Cardiac fibroblast (primary cell): Measurements from ENCODE around the gene TTLL5.

ENCODE experiments used
- DNase-seq, 2 donors: peaks; one replicate each; pipeline versions ENCODE4 v3.0.0 to v3.0.0-alpha.2; 2010; ENCODE audit warnings: low read depth in 2 of 2
- H3K4me3 ChIP-seq, 2 donors: replicated peaks in 1 of 2; 1 replicate in 1 of 2; 2 replicates in 1 of 2; pipeline ENCODE4 v1.5.1; 2011; ENCODE audit warnings: low read depth in 2 of 2, low read length in 2 of 2, mild to moderate bottlenecking in 2 of 2, moderate library complexity in 1 of 2
- CTCF ChIP-seq: IDR thresholded peaks from one replicate; pipeline ENCODE4 v1.5.1; 2011; ENCODE audit warnings: low read depth, mild to moderate bottlenecking, low read length, inconsistent platforms

Gene TTLL5

GRCh38 chr14:75697386-75697785 lies 36.3 kb downstream of the TTLL5 start:
- TF ChIP-seq CTCF: no peak
- DNase-seq: no peak
- H3K4me3 ChIP-seq: no peak overlapping the region

- H3K4me3 ChIP-seq: no peak overlapping the region
- DNase-seq: no peak
- no peak for TF ChIP-seq CTCF
Measured at GRCh38 chr14:75697918-75698317, 36.9 kb downstream of the TTLL5 start.

- no peak for DNase-seq
- H3K4me3 ChIP-seq: no peak overlapping the region
- no peak for TF ChIP-seq CTCF
Measured at GRCh38 chr14:75699331-75699730, 38.3 kb downstream of the TTLL5 start.

- TF ChIP-seq CTCF: no peak
- no peak for DNase-seq
- H3K4me3 ChIP-seq: no peak overlapping the region
Measured at GRCh38 chr14:75700295-75700694, 39.2 kb downstream of the TTLL5 start.

- DNase-seq: no peak
- H3K4me3 ChIP-seq: no peak overlapping the region
- TF ChIP-seq CTCF: no peak
Measured at GRCh38 chr14:75702122-75702521, 41.1 kb downstream of the TTLL5 start.

- TF ChIP-seq CTCF: no peak
- no peak overlapping the region for H3K4me3 ChIP-seq
- peak in 1 of 2 donors; percentile 57 for DNase-seq
Measured at GRCh38 chr14:75702616-75703261, 41.7 kb downstream of the TTLL5 start.

GRCh38 chr14:75703467-75703866 lies 42.4 kb downstream of the TTLL5 start:
- H3K4me3 ChIP-seq: no peak overlapping the region
- DNase-seq: no peak
- TF ChIP-seq CTCF: no peak
